H1 (cell line): ENCODE data around the gene PRUNE1.

Experiments
- ATF3 ChIP-seq: IDR thresholded peaks from 2 replicates; pipeline ENCODE4 v1.6.1; 2011; ENCODE audit warnings: low read depth, mild to moderate bottlenecking, low read length; ENCODE audit not compliant: insufficient read depth
- CBX5 ChIP-seq: fragments of 300-800, 300-1000 bp; sonication (generic); IDR thresholded peaks from 2 replicates; pipeline ENCODE4 v1.7.1; 2016; ENCODE audit warnings: antibody characterized with exemption, low read length, low read depth
- CTCF ChIP-seq, 3 experiments: IDR thresholded peaks; 1 replicate in 2 of 3; 2 replicates in 1 of 3; pipeline versions ENCODE4 v1.5.1 to v1.6.1; 2011; ENCODE audit warnings: low read length in 3 of 3, mild to moderate bottlenecking in 3 of 3, inconsistent platforms in 2 of 3, low read depth in 1 of 3, moderate library complexity in 1 of 3; ENCODE audit not compliant: insufficient read depth in 1 of 3; ENCODE audit errors: control extremely low read depth in 1 of 3
- EP300 ChIP-seq, 2 experiments: IDR thresholded peaks; 1 replicate in 1 of 2; 2 replicates in 1 of 2; pipeline ENCODE4 v1.6.1; 2011 to 2012; ENCODE audit warnings: low read depth in 2 of 2, low read length in 2 of 2, mild to moderate bottlenecking in 2 of 2, borderline replicate concordance in 1 of 2, inconsistent platforms in 1 of 2, moderate library complexity in 1 of 2
- GTF2F1 ChIP-seq: IDR thresholded peaks from 2 replicates; pipeline ENCODE4 v1.6.1; 2012; ENCODE audit warnings: low read depth, low read length, improper control_type of control experiment, borderline replicate concordance
- HDAC6 ChIP-seq: IDR thresholded peaks from one replicate; pipeline ENCODE4 v1.7.1; 2012; ENCODE audit warnings: low read depth, mild to moderate bottlenecking, inconsistent platforms, low read length, moderate library complexity
- KDM1A ChIP-seq: fragments of 200-600, 300-600 bp; sonication (generic); IDR thresholded peaks from 2 replicates; pipeline ENCODE4 v1.7.1; 2016; ENCODE audit warnings: mild to moderate bottlenecking, low read length, borderline replicate concordance
- KDM5A ChIP-seq: fragments of 200-600 bp; IDR thresholded peaks from 2 replicates; pipeline ENCODE4 v1.7.1; 2012; ENCODE audit warnings: mild to moderate bottlenecking, low read length, inconsistent platforms, mixed read lengths
- MAFK ChIP-seq: IDR thresholded peaks from 2 replicates; pipeline ENCODE4 v1.6.1; 2012; ENCODE audit warnings: low read depth, mild to moderate bottlenecking, improper control_type of control experiment, low read length
- POLR2AphosphoS5 ChIP-seq: IDR thresholded peaks from 2 replicates; pipeline ENCODE4 v1.6.1; 2011; ENCODE audit warnings: low read depth, low read length
- RFX5 ChIP-seq: IDR thresholded peaks from 2 replicates; pipeline ENCODE4 v1.6.1; 2011; ENCODE audit warnings: low read depth, low read length, improper control_type of control experiment, borderline replicate concordance
- SIX5 ChIP-seq: IDR thresholded peaks from 2 replicates; pipeline ENCODE4 v1.6.1; 2011; ENCODE audit warnings: mild to moderate bottlenecking, low read depth, low read length
- TBP ChIP-seq: IDR thresholded peaks from 2 replicates; pipeline ENCODE4 v1.6.1; 2011; ENCODE audit warnings: low read depth, low read length, improper control_type of control experiment

GRCh38 chr1:151035167-151035566 is 26.9 kb downstream of the PRUNE1 start:
- TF ChIP-seq TBP = no peak
- no peak for TF ChIP-seq MAFK
- no peak for TF ChIP-seq POLR2AphosphoS5
- no peak for TF ChIP-seq KDM5A
- no peak for TF ChIP-seq HDAC6
- TF ChIP-seq RFX5 = no peak
- TF ChIP-seq GTF2F1 = no peak
- TF ChIP-seq ATF3 = no peak
- no peak for TF ChIP-seq EP300 (IDR thresholded peaks at IDR 0.05; ENCODE audit: borderline replicate concordance in 1 of 2, low read depth in 2 of 2, low read length in 2 of 2)
- no peak for TF ChIP-seq CBX5
- TF ChIP-seq CTCF (IDR thresholded peaks at IDR 0.05; ENCODE audit: control extremely low read depth in 1 of 3, insufficient read depth in 1 of 3, low read depth in 1 of 3, low read length in 3 of 3) = no peak
- no peak for TF ChIP-seq KDM1A
- TF ChIP-seq SIX5 = no peak
